ENCODE measurements around the gene CHST8.

CHST8 gene

GRCh38 chr19:33810821-33811220 lies 189.1 kb downstream of the CHST8 start:
- no peak for TF ChIP-seq GATA2 (IDR thresholded peaks at IDR 0.05; ENCODE audit: low read depth, low read length)
- TF ChIP-seq GATA3 (IDR thresholded peaks at IDR 0.05; ENCODE audit: low read depth, low read length): no peak

- TF ChIP-seq GATA2 (IDR thresholded peaks at IDR 0.05; ENCODE audit: low read depth, low read length) (no peak), GATA3 (IDR thresholded peaks at IDR 0.05; ENCODE audit: low read depth, low read length) (no peak)
Observed at GRCh38 chr19:33811246-33811645, 189.5 kb downstream of the CHST8 start.

GRCh38 chr19:33811736-33812387 lies 190.1 kb downstream of the CHST8 start:
- no peak for TF ChIP-seq GATA3 (IDR thresholded peaks at IDR 0.05; ENCODE audit: low read depth, low read length)
- no peak for TF ChIP-seq GATA2 (IDR thresholded peaks at IDR 0.05; ENCODE audit: low read depth, low read length)

- TF ChIP-seq GATA3 (IDR thresholded peaks at IDR 0.05; ENCODE audit: low read depth, low read length) (no peak), GATA2 (IDR thresholded peaks at IDR 0.05; ENCODE audit: low read depth, low read length) (peak; percentile 85)
Observed at GRCh38 chr19:33812388-33813330, 190.9 kb downstream of the CHST8 start.

GRCh38 chr19:33813391-33814101 lies 191.8 kb downstream of the CHST8 start:
- TF ChIP-seq GATA2 (IDR thresholded peaks at IDR 0.05; ENCODE audit: low read depth, low read length): no peak
- no peak for TF ChIP-seq GATA3 (IDR thresholded peaks at IDR 0.05; ENCODE audit: low read depth, low read length)

- TF ChIP-seq GATA3 (IDR thresholded peaks at IDR 0.05; ENCODE audit: low read depth, low read length) (no peak), GATA2 (IDR thresholded peaks at IDR 0.05; ENCODE audit: low read depth, low read length) (no peak)
Observed at GRCh38 chr19:33814181-33815165, 192.7 kb downstream of the CHST8 start.

GRCh38 chr19:33815380-33816340 lies 193.9 kb downstream of the CHST8 start:
- TF ChIP-seq GATA2 (IDR thresholded peaks at IDR 0.05; ENCODE audit: low read depth, low read length) (0 out of 2 replicates have a peak, but pooled peaks have one; percentile 29), GATA3 (IDR thresholded peaks at IDR 0.05; ENCODE audit: low read depth, low read length) (no peak)

GRCh38 chr19:33818411-33818810 lies 196.7 kb downstream of the CHST8 start:
- TF ChIP-seq GATA3 (IDR thresholded peaks at IDR 0.05; ENCODE audit: low read depth, low read length): no peak
- TF ChIP-seq GATA2 (IDR thresholded peaks at IDR 0.05; ENCODE audit: low read depth, low read length): no peak; the same call in 1 of the 2 replicates

GRCh38 chr19:33819506-33819879 lies 197.7 kb downstream of the CHST8 start:
- no peak for TF ChIP-seq GATA3 (IDR thresholded peaks at IDR 0.05; ENCODE audit: low read depth, low read length)
- no peak for TF ChIP-seq GATA2 (IDR thresholded peaks at IDR 0.05; ENCODE audit: low read depth, low read length)

- TF ChIP-seq GATA2 (IDR thresholded peaks at IDR 0.05; ENCODE audit: low read depth, low read length) (no peak), GATA3 (IDR thresholded peaks at IDR 0.05; ENCODE audit: low read depth, low read length) (no peak)
Observed at GRCh38 chr19:33819880-33820781, 198.4 kb downstream of the CHST8 start.

GRCh38 chr19:33821871-33822270 lies 200.1 kb downstream of the CHST8 start:
- no peak for TF ChIP-seq GATA3 (IDR thresholded peaks at IDR 0.05; ENCODE audit: low read depth, low read length)
- TF ChIP-seq GATA2 (IDR thresholded peaks at IDR 0.05; ENCODE audit: low read depth, low read length): no peak
